Stomach smooth muscle (tissue), 2 donors: ENCODE data around the gene NSG2.
"Not testable (repeated sequence)": the region's sequence is repeated elsewhere in the genome, so short reads cannot be mapped to it uniquely, and the experiment has no call there.

Experiments
- H3K27ac ChIP-seq: one replicate; pipeline ENCODE4 v1.7.0; 2013; ENCODE audit warnings: mild to moderate bottlenecking, low read length, inconsistent platforms
- H3K27me3 ChIP-seq, 2 donors: one replicate each; pipeline ENCODE4 v1.7.0; 2013; ENCODE audit warnings: low read length in 2 of 2; ENCODE audit not compliant: insufficient read depth in 2 of 2, control insufficient read depth in 1 of 2
- H3K36me3 ChIP-seq, 2 donors: one replicate each; pipeline ENCODE4 v1.7.0; 2013; ENCODE audit warnings: low read length in 2 of 2; ENCODE audit not compliant: control insufficient read depth in 2 of 2, insufficient read depth in 2 of 2
- H3K4me1 ChIP-seq: one replicate; pipeline ENCODE4 v1.7.0; 2013; ENCODE audit warnings: low read length; ENCODE audit not compliant: control insufficient read depth, insufficient read depth
- H3K4me3 ChIP-seq, 2 donors: one replicate each; pipeline ENCODE4 v1.7.0; 2013; ENCODE audit warnings: low read length in 2 of 2
- H3K9ac ChIP-seq, 2 donors: one replicate each; pipeline ENCODE4 v1.7.0; 2013; ENCODE audit warnings: low read length in 2 of 2, mild to moderate bottlenecking in 1 of 2
- H3K9me3 ChIP-seq, 2 donors: one replicate each; pipeline ENCODE4 v1.7.0; 2013; ENCODE audit warnings: low read length in 2 of 2; ENCODE audit not compliant: control insufficient read depth in 2 of 2
- donor health status: healthy.
- donor health status: Pancreatic carcinoma.

The NSG2 gene

DNA sequence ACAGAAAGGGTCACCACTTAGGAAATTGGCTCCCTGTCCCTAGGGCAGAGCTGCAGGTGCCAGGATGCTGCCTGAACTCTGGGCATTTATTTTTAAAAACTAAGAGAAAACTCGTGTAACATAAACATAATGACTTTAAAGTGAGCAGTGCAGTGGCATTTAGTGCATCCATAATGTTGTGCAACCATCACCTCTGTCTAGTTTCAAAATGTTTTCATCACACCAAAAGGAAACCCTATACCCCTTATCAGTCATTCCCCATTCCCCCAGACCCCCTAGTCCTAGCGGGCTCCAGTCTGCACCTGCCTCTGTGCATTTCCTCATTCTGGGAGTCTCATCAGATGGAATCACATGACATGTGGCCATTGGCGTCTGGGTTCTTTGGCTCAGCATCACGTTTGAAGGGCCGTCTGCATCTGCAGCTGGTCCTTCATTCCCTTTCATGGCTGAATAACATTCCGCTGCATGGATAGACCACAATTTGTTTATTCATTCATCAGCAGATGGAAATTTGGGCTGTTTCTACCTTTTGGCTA is 55.8 kb downstream of the NSG2 start:
- H3K9me3 ChIP-seq, result no peaks in the 10 kb centered on the region
- no peaks in the 10 kb centered on the region for H3K4me1 ChIP-seq
- H3K4me3 ChIP-seq, result no peak overlapping the region
- H3K9ac ChIP-seq, result no peak overlapping the region
- no peak overlapping the region for H3K27ac ChIP-seq
- no peaks in the 10 kb centered on the region for H3K27me3 ChIP-seq
- H3K36me3 ChIP-seq, result no peaks in the 10 kb centered on the region

DNA sequence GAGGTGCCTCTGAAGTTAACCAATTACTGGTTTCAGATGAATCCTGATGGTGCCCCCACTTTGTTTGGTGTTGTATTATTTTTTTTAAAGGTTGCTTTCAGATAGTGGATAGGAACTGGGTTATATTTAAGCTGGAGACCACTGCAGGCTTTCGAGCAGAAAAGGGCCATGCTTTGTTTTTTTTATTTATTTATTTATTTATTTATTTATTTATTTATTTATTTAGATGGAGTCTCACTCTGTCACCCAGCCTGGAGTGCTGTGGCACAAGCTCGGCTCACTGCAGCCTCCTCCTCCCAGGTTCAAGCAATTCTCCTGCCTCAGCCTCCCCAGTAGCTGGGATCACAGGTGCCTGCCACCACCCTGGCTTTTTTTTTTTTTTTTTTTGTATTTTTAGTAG is 57.1 kb downstream of the NSG2 start:
- H3K4me3 ChIP-seq, H3K9me3 ChIP-seq, H3K4me1 ChIP-seq, H3K27ac ChIP-seq, H3K9ac ChIP-seq, H3K27me3 ChIP-seq, H3K36me3 ChIP-seq: not testable (repeated sequence)

DNA sequence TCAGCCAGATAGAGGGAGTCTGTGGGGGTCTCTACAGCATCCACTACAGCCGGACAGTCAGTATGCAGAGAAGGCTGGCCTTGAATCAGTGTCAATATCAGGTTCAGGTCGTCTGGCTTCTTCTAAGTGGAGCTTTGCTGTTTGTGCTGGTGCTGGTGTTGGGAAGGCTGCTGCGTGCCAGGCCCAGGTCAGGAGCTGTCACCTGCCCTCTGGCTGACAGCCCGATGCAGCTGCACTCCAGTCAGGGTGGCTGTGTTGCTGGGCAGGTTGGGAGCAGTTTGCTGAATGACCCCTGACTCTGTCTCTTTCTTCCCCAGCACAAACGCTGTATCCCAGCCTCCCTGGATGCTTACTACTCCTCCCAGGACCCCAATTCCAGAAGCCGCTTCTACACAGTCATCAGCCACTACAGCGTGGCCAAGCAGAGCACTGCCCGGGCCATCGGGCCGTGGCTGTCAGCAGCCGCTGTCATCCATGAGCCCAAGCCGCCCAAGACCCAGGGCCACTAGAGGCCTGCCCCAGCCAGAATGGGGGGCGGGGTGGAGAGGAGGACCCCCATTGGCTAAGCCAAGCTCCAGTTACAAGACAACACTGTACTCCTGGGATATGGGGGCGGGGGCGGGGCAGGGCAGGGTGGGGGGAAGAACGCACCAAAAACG is 61.6 kb downstream of the NSG2 start:
- no peak overlapping the region for H3K9ac ChIP-seq
- H3K9me3 ChIP-seq, result no peaks in the 10 kb centered on the region
- H3K4me1 ChIP-seq, result no peaks in the 10 kb centered on the region
- peaks cover 0 to 3% of the 10 kb centered on the region in 2 donors for H3K27me3 ChIP-seq
- no peak overlapping the region for H3K27ac ChIP-seq
- H3K4me3 ChIP-seq, result no peak overlapping the region
- H3K36me3 ChIP-seq, result no peaks in the 10 kb centered on the region

DNA sequence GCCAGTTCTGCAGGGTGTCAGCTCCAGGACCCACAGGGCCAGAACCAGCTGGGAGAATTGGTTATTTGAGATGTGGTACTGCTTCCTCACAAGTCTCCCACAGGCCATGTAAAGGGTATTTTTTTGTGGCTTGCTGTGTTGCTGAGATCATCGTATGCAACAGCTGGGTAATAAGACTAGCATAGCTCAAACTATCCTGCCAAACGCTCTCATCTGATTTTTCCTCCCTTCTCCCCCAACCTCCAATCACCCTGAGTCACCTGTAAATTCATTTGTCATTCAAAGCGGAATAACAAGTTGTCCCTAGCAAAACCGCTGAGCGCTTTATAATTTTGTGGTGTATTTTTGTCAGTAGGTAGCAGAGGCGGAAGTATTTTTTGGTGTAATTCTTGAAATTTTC is 63.2 kb downstream of the NSG2 start:
- H3K4me1 ChIP-seq, result no peaks in the 10 kb centered on the region
- H3K27ac ChIP-seq, result no peak overlapping the region
- no peaks in the 10 kb centered on the region for H3K9me3 ChIP-seq
- H3K4me3 ChIP-seq, result no peak overlapping the region
- peaks cover 0 to 3% of the 10 kb centered on the region in 2 donors for H3K27me3 ChIP-seq
- no peaks in the 10 kb centered on the region for H3K36me3 ChIP-seq
- no peak overlapping the region for H3K9ac ChIP-seq

GRCh38 chr5:174109698-174110260 is 64.3 kb downstream of the NSG2 start:
- H3K27ac ChIP-seq, result no peak overlapping the region
- H3K27me3 ChIP-seq, result peaks cover 0 to 3% of the 10 kb centered on the region in 2 donors
- no peaks in the 10 kb centered on the region for H3K36me3 ChIP-seq
- H3K4me3 ChIP-seq, result no peak overlapping the region
- H3K9ac ChIP-seq, result no peak overlapping the region
- H3K9me3 ChIP-seq, result no peaks in the 10 kb centered on the region
- H3K4me1 ChIP-seq, result no peaks in the 10 kb centered on the region

DNA sequence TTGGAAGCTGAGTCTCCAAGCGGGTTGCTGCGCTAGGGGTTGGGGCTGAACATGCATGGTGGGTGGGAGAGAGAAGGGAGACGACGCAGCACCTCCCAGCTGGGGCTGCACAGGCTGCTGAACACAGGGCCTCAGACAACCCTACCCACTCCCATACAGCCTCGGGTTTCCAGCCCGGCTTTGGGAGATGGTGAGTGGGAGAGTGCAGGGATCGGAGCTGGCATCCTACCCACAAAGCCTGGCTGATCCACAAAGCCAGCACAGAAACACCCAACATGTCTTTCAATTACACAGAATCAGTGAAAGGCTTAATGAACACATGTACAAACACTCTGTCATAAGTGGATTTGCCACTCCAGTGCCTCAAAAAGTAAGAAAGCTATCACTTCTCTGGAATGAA is 64.8 kb downstream of the NSG2 start:
- Histone ChIP-seq H3K4me3 (no peak overlapping the region), H3K9ac (no peak overlapping the region), H3K4me1 (no peaks in the 10 kb centered on the region), H3K9me3 (no peaks in the 10 kb centered on the region), H3K36me3 (no peaks in the 10 kb centered on the region), H3K27me3 (peaks cover 0 to 4% of the 10 kb centered on the region in 2 donors), H3K27ac (no peak overlapping the region)

DNA sequence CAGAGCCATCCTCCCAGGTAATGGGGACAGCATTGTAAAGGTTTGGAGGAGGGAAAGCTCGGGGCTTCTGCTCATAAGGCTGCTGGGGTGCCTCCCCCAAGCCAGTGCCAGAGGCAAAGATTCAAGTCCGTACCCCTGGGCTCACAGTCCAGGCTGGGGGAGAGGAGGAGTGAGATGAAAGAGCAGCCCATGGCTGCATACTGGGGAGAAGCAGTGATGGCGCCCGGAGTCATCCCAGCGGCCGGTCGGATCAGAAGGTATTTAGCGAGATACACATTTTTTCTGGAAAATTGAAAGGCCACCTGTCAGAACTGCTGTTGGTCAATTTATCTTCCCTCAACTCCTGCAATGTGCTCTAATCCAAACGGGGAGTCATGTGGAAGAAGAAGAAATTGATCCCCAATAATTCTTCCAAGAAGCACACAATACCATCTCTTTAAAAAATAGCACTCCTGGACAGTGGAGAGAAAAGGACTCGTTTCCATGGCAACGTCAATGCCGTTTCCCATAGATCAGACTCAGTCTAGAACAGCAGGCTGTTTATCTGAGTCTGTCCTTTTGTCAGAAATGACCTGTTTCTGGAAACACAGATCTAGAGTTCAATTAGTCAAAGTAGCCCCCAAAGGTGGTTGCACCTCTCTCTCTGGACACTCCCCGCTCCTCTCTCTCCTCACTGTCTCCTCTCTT is 65.9 kb downstream of the NSG2 start:
- no peaks in the 10 kb centered on the region for H3K9me3 ChIP-seq
- no peak overlapping the region for H3K9ac ChIP-seq
- H3K27ac ChIP-seq, result no peak overlapping the region
- H3K27me3 ChIP-seq, result peaks cover 0 to 6% of the 10 kb centered on the region in 2 donors
- H3K4me3 ChIP-seq, result no peak overlapping the region
- H3K36me3 ChIP-seq, result no peaks in the 10 kb centered on the region
- H3K4me1 ChIP-seq, result no peaks in the 10 kb centered on the region

DNA sequence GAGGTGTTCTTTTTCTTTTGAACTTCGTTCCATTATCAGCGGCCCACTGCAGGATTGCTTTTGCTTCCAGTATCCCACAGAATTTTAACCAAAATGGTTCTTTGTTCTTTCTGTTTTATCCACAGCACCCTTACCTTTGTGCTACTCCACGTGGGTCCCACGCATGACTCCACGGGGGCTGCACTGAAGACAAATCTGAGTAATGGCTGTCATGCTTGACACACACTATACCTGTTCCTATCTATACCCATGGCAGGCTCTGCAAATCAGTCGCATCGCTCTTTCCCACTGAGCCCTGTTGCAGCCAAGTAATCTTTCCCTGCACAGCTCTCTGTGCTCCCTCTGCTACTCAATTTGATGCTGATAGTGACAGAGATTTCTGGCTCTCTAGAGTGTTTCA is 69.7 kb downstream of the NSG2 start:
- Histone ChIP-seq H3K4me3 (no peak overlapping the region), H3K27ac (no peak overlapping the region), H3K9me3 (no peaks in the 10 kb centered on the region), H3K4me1 (no peaks in the 10 kb centered on the region), H3K36me3 (no peaks in the 10 kb centered on the region), H3K9ac (no peak overlapping the region), H3K27me3 (peaks cover 0 to 5% of the 10 kb centered on the region in 2 donors)

- Histone ChIP-seq H3K36me3 (no peaks in the 10 kb centered on the region), H3K4me3 (no peak overlapping the region), H3K4me1 (peaks cover 3% of the 10 kb centered on the region), H3K27ac (no peak overlapping the region), H3K27me3 (peaks cover 0 to 3% of the 10 kb centered on the region in 2 donors), H3K9me3 (no peaks in the 10 kb centered on the region), H3K9ac (no peak overlapping the region)
Measured at GRCh38 chr5:174118823-174119467, 73.4 kb downstream of the NSG2 start.

GRCh38 chr5:174119468-174119881 is 74.0 kb downstream of the NSG2 start:
- Histone ChIP-seq H3K9me3 (no peaks in the 10 kb centered on the region), H3K36me3 (no peaks in the 10 kb centered on the region), H3K9ac (no peak overlapping the region), H3K4me1 (peaks cover 3% of the 10 kb centered on the region), H3K4me3 (no peak overlapping the region), H3K27me3 (peaks cover 0 to 3% of the 10 kb centered on the region in 2 donors), H3K27ac (no peak overlapping the region)
